ENCODE results near the gene RRP8. TPM values are rescaled to one million over a fixed set of nuclear protein-coding genes. Genes with fewer than 3 reads are reported as not detected.

RRP8 gene
- total RNA-seq, 1 experiment from 2014 or later, result 22.2 TPM

DNA sequence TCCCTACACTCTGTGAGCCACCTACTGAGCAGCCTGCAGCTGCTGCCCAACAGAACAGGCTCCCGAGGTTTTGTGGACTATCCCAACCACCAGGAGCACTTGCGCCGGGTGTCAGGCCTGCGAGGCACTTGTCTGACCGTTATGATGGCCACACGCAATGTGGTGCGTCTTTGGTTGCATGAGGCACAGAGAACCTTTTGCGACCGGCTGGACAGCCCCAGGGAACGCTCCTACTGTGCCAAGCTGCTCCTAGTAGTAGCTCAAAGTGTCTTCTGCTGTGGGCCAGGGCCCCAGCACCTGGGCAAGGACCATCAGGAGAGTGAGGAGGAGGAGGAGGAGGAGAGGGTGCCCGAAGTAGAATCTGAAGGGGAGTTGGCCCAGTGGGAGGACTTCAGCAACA lies 46.4 kb downstream of the RRP8 start:
- DNase-seq (ENCODE audit: low spot score), result no peak
- in situ Hi-C loops (cut with HindIII; ENCODE audit: low sequenced_read_pairs), result no loop called here

DNA sequence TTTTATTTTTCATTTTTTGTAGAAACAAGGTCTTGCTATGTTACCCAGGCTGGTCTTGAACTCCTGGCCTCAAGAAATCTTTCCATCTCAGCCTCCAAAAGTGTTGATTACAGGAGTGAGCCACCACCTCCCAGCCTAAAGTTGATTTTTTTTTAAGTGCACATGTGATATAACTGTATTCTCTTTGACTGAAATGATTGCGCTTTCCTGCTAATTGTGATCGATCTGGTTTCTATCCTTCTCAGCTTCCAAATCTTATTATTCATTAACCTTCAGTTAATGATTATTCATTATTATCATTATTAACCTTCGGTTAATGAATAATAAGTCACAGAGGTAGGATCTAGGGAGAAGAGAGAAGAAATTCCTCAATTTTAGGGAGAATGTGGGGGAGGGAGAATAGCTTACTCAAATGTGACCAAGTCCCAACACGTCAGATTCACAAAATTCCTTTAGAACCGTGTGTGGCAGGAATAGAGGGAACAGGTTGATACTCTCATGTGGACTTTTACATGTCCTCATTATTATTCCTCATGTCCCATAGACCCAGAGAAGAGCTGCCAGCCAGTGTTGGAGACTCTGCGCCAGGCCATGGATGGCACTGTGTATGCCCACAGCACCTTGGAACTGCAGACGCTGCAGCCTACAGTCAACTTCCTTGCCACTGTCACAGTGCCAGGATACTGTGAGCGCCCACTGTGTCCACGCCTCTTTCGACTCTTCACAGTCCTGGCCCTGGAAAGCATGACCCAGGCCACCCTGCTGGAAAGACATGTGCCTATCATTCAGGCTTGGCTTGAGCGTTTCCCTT lies 47.1 kb downstream of the RRP8 start:
- DNase-seq (ENCODE audit: low spot score), result no peak
- in situ Hi-C loops (cut with HindIII; ENCODE audit: low sequenced_read_pairs), result no loop called here

DNA sequence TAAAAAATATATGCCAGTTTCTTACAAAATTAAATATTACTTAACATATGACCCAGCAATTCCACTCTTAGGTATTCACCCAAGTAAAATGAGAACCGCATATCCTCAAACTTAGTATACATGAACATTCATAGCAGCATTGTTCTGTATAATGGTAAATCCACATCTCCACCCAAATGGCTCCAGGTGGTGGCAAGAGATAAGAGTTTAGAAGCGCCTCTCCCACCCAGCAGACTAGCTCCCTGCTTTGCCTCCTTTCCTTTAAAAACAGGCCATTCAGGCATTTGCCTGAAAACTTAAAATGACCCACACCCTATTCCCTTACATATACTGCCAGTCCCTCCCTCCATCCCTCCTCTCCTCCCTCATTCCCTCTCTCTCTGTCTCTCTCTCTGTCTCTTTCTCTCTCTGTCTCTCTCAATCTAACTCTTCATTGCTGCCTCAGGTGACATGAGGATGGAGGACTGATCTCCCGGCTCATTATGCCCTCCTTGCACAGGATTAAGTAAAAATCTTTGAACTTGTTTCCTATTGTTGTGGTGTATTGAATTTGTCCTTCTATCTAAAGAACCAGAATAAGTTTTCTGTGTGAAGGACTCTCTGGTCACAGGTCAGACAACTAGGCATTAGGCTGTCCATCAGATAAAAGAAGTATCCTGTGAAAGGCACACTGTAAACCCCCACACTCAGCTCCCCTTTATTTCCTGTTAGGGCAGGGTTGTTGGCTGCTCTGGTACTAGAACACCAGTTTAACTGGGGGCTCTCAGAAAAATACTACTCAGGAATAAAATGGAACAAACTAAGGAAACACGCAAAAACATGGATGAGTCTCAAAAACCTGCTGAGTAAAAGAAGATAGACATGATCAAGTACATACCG lies 48.3 kb downstream of the RRP8 start:
- no peak for DNase-seq (ENCODE audit: low spot score)
- in situ Hi-C loops (cut with HindIII; ENCODE audit: low sequenced_read_pairs), result no loop called here

DNA sequence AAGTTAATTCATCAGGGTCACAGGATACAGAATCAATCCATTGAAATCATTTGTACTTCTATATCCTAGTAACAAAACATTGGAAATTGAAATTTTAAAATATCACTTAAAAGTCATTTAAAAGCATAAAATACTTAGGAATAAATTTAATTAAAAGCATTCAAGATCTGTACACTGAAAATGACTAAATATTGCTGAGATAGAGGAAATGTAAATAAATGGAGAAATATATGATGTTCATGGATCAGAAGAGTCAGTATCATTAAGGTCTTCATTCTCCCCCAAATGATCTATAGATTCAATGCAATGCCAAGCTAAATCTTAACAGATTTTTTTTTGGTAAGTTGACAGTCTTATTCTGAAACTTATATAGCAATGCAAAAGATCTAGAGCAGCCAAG lies 49.8 kb downstream of the RRP8 start:
- in situ Hi-C loops (cut with HindIII; ENCODE audit: low sequenced_read_pairs), result no loop called here

DNA sequence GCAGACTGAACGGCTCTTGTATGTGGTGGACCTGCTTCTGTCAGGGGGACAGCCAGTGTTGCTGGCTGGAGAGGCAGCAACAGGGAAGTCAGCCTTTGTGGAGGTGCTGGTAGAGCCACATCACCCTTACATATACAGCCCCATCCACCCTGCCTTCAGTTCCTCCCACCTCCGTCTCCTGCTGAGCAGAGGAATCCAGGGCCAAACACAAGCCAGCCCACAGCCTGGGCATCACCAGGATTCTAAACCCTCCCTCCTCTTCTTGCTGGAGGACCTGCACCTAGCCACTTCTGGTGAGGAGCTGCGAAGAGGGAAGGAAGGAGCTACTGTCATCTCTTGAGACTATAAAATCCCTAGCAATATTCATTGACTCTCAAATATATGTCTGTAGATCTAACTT lies 54.8 kb downstream of the RRP8 start:
- DNase-seq (ENCODE audit: low spot score), result no peak
- in situ Hi-C loops (cut with HindIII; ENCODE audit: low sequenced_read_pairs), result no loop called here

More for the DNA sequence above, 49.8 kb downstream of the RRP8 start:
- no peak for DNase-seq (ENCODE audit: low spot score)

DNA sequence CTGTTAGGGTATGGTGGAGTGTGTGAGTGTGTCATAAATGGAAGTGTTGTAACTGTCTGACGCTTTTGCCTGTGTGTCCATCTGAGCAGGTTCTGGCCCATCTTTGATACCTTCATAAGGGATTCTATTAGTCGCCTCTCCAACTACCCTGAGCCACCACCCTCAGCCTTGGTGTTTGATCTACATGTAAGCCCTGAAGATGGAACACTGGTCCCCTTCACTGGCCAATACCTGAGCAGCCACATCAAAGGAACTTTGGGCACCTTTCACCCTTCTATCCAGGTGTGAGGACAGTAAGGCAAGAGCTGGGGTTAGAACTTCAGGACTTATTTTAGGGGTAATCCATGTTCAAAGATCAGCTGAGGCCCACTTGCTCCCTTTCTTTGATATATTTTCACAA lies 55.3 kb downstream of the RRP8 start:
- no peak for DNase-seq (ENCODE audit: low spot score)
- in situ Hi-C loops (cut with HindIII; ENCODE audit: low sequenced_read_pairs), result no loop called here

DNA sequence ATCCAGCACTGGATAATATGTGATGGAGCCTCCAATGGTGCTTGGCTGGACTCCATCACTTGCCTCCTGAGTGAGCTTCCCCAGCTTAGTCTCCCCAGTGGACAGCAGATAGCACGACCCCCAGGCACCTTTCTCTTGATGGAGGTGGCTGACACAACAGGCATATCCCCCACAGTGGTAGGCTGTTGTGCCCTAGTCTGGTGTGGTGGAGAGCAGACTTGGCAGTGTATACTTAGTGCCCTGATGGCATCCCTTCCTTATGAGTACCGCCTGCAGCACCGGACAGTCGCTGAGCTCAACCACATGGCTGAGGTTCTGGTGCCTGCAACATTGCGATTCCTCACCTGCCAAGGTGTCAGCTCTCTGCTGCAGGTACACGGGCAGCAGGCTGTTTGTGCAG lies 56.2 kb downstream of the RRP8 start:
- in situ Hi-C loops (cut with HindIII; ENCODE audit: low sequenced_read_pairs), result no loop called here

DNA sequence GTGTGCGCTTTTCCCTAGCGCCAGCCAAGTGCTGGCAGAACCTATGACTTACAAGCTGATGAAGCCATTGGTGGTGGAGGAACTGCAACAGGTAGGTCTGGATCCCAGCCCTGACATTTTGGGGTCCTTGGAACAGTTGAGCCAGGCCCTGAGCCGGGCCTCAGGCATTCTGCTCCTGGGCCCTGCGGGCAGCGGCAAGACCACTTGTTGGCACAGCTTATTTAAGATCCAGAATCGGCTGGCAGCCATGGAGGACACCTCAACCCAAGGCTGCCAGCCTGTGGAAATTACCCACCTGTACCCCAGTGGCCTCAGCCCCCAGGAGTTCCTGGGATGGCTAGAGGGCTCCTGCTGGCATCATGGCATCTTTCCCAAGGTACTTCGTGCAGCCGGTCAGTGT lies 56.7 kb downstream of the RRP8 start:
- DNase-seq (ENCODE audit: low spot score), result no peak
- in situ Hi-C loops (cut with HindIII; ENCODE audit: low sequenced_read_pairs), result no loop called here

More for the DNA sequence above, 56.2 kb downstream of the RRP8 start:
- DNase-seq (ENCODE audit: low spot score), result peak; percentile 38

DNA sequence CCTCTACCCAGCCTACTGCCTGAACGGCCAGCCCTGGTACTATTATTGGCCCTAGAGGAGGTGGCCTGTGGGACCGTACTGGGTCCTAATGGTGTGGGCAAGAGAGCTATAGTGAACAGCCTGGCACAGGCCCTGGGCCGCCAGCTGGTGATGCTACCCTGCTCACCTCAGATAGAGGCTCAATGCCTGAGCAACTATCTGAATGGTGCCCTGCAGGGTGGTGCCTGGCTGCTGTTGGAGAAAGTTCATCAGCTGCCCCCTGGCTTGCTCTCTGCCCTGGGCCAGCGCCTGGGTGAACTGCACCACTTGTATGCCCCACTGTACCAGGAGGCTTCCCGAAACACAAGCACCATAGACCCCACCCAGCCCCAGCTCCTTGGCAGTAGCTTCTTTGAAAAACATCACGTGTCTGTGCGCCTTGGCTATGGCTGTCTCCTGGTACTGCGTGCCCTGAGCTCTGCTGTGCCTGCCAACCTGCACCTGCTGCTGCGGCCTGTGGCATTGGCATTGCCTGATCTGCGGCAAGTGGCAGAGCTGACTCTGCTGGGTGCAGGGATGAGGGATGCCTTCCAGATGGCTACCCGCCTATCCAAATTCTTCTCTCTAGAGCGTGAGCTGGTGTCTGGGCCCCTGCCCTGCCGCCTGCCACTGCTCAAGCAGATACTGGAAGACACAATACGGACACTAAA lies 57.4 kb downstream of the RRP8 start:
- in situ Hi-C loops (cut with HindIII; ENCODE audit: low sequenced_read_pairs), result no loop called here
- peak; percentile 95 for DNase-seq (ENCODE audit: low spot score)

Other genes starting within 250 kb of the RRP8 start
- 7.3 and 14.1 TPM in 2 replicates for gene SMPD1, start 213.1 kb downstream of the RRP8 start, total RNA-seq (2014; rRNA removed; shearing (Covaris generic))
- gene APBB1, start 184.5 kb downstream of the RRP8 start, total RNA-seq (2014; rRNA removed; shearing (Covaris generic)), result 41.4 and 44.6 TPM in 2 replicates
- not detected in 2 replicates for gene HPX, start 162.6 kb downstream of the RRP8 start, total RNA-seq (2014; rRNA removed; shearing (Covaris generic))
- 18.1 and 48.8 TPM in 2 replicates for gene TRIM3, start 129.7 kb downstream of the RRP8 start, total RNA-seq (2014; rRNA removed; shearing (Covaris generic))
- 56.7 and 72.5 TPM in 2 replicates for gene ARFIP2, start 122.3 kb downstream of the RRP8 start, total RNA-seq (2014; rRNA removed; shearing (Covaris generic))
- gene TIMM10B, start 122.1 kb downstream of the RRP8 start, total RNA-seq (2014; rRNA removed; shearing (Covaris generic)), result 37.4 and 56.5 TPM in 2 replicates
- gene DNHD1, start 106.3 kb downstream of the RRP8 start, total RNA-seq (2014; rRNA removed; shearing (Covaris generic)), result 2.0 and 2.5 TPM in 2 replicates
- gene ILK, start 158 bp upstream of the RRP8 start, total RNA-seq (2014; rRNA removed; shearing (Covaris generic)), result 112 and 149 TPM in 2 replicates
- gene TAF10, start 8.6 kb upstream of the RRP8 start, total RNA-seq (2014; rRNA removed; shearing (Covaris generic)), result 62.1 and 64.5 TPM in 2 replicates
- 9.8 and 26.9 TPM in 2 replicates for gene TPP1, start 15.8 kb upstream of the RRP8 start, total RNA-seq (2014; rRNA removed; shearing (Covaris generic))
- 0.17 and 0.25 TPM in 2 replicates for gene DCHS1, start 52.2 kb upstream of the RRP8 start, total RNA-seq (2014; rRNA removed; shearing (Covaris generic))
- gene MRPL17, start 79.7 kb upstream of the RRP8 start, total RNA-seq (2014; rRNA removed; shearing (Covaris generic)), result 35.2 and 49.7 TPM in 2 replicates
- gene OR2AG2, start 168.4 kb upstream of the RRP8 start, total RNA-seq (2014; rRNA removed; shearing (Covaris generic)), result not detected in 2 replicates
- gene OR2AG1, start 179.4 kb upstream of the RRP8 start, total RNA-seq (2014; rRNA removed; shearing (Covaris generic)), result not detected in 2 replicates
- gene OR6A2, start 196.1 kb upstream of the RRP8 start, total RNA-seq (2014; rRNA removed; shearing (Covaris generic)), result 0.24 TPM in 1 of 2 replicates, not detected in the other
- not detected in 2 replicates for gene OR10A5, start 242.1 kb upstream of the RRP8 start, total RNA-seq (2014; rRNA removed; shearing (Covaris generic))

All from G401 (cell line).